Suprapubic skin (tissue), 4 donors: ENCODE data around the gene PCBP4.

Experiments
- EP300 ChIP-seq: sonication (generic); formaldehyde crosslinking; IDR thresholded peaks from one replicate; pipeline ENCODE4 v1.6.1; 2017; ENCODE audit warnings: antibody characterized with exemption
- POLR2A ChIP-seq, 2 donors: fragments of 450-650 bp; IDR thresholded peaks; one replicate each; pipeline ENCODE4 v1.6.1; 2017; ENCODE audit warnings: antibody characterized with exemption in 2 of 2, mild to moderate bottlenecking in 2 of 2, moderate library complexity in 2 of 2
- POLR2AphosphoS5 ChIP-seq, 3 donors: sonication (generic); formaldehyde crosslinking; IDR thresholded peaks; one replicate each; pipeline ENCODE4 v1.6.1; 2017; ENCODE audit warnings: antibody characterized with exemption in 3 of 3
- TF ChIP-seq, protein P1 (sequence below), 2 donors: fragments of 200-600 bp in 1 of 2; fragments of 450-650 bp in 1 of 2; sonication (generic) in 1 of 2; IDR thresholded peaks; one replicate each; pipeline ENCODE4 v1.5.1; 2016 to 2019; ENCODE audit warnings: antibody characterized with exemption in 2 of 2, mild to moderate bottlenecking in 1 of 2, moderate library complexity in 1 of 2

DNA sequence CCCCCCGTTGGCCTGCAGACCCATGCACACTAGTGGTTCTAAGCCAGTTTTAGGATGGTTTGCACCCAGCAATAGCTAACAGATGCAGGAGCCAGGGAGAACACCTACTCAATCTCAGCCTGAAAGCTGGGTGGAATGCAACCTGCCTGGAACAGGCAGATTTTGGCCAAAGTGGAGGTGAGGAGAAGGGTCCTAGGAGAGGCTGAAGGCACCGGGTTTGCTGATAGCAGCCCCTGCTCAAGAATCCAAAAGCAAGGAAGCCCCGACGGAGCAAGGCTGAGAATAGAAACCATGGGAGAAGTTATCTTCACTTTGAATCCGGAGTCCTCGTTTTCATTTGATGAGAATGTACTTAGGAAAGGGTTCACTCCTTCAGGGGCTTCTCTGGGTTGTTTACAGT, 35.5 kb downstream of the PCBP4 start:
- TF ChIP-seq, protein P1, sequence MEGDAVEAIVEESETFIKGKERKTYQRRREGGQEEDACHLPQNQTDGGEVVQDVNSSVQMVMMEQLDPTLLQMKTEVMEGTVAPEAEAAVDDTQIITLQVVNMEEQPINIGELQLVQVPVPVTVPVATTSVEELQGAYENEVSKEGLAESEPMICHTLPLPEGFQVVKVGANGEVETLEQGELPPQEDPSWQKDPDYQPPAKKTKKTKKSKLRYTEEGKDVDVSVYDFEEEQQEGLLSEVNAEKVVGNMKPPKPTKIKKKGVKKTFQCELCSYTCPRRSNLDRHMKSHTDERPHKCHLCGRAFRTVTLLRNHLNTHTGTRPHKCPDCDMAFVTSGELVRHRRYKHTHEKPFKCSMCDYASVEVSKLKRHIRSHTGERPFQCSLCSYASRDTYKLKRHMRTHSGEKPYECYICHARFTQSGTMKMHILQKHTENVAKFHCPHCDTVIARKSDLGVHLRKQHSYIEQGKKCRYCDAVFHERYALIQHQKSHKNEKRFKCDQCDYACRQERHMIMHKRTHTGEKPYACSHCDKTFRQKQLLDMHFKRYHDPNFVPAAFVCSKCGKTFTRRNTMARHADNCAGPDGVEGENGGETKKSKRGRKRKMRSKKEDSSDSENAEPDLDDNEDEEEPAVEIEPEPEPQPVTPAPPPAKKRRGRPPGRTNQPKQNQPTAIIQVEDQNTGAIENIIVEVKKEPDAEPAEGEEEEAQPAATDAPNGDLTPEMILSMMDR (IDR thresholded peaks at IDR 0.05): no peak
- no peak for TF ChIP-seq POLR2A (IDR thresholded peaks at IDR 0.05)
- TF ChIP-seq POLR2AphosphoS5 (IDR thresholded peaks at IDR 0.05): no peak
- no peak for TF ChIP-seq EP300
